ENCODE measurements around the gene KPNA3. TPM values are rescaled to one million over a fixed set of nuclear protein-coding genes. Genes with fewer than 3 reads are reported as not detected.

KPNA3 gene
- total RNA-seq (10 to 100 TPM; 19.1 to 25.1 TPM), total RNA-seq (32.7 to 41.7 reads per million in 2 donors)

GRCh38 chr13:49792550-49793324, at the start of gene KPNA3:
Gene KPNA3 (minus strand): TSS chr13:49792682. CDS start chr13:49792506, 176 bp downstream.
- peaks cover 12% of the 10 kb centered on the region for H3K36me3 Mint-ChIP-seq (ENCODE audit: low read depth)
- peaks cover 31% of the 10 kb centered on the region for H3K4me1 Mint-ChIP-seq
- DNase-seq (peak; percentile 90 to 93 (median 91)), ATAC-seq (peak; percentile 92)
- peak within 1 kb of the TSS; percentile 94 for H3K27ac Mint-ChIP-seq
- H3K4me3 Mint-ChIP-seq = peak within 1 kb of the TSS; percentile 93
- H3K27me3 Mint-ChIP-seq = peaks cover 11% of the 10 kb centered on the region
- no peaks in the 10 kb centered on the region for H3K9me3 ChIP-seq (ENCODE audit: control insufficient read depth, low read length, poor library complexity, severe bottlenecking)

GRCh38 chr13:49841964-49842363, 49.5 kb upstream of the KPNA3 start:
- ATAC-seq (no peak), DNase-seq (no peak)
- no peaks in the 10 kb centered on the region for H3K9me3 ChIP-seq (ENCODE audit: control insufficient read depth, low read length, poor library complexity, severe bottlenecking)
- Mint-ChIP-seq H3K36me3 (ENCODE audit: low read depth) (no peaks in the 10 kb centered on the region), H3K4me3 (no peak overlapping the region), H3K4me1 (peaks cover 9% of the 10 kb centered on the region), H3K27me3 (no peaks in the 10 kb centered on the region), H3K27ac (no peak overlapping the region)

DNA sequence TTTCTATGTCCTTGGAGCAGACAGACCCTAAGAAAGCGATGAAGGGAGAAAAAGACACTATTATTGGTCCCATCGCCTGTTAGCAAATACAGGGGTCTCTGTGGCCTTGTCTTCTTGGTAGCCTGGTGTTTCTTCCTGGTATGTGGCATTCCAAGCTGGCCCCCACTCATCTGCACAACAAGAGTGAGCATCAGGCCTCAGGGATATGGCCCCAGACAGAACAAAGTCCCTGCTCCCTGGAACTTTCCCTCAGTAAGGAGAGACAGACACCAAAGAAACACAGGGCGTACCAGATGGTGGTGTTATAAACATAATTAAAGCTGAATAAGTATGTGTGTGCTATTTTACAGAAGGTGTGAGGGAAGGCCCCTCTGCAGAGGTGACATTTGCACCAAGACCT, 48.2 kb upstream of the KPNA3 start:
- Mint-ChIP-seq H3K4me3 (no peak overlapping the region), H3K27me3 (no peaks in the 10 kb centered on the region), H3K27ac (no peak overlapping the region), H3K4me1 (peaks cover 9% of the 10 kb centered on the region), H3K36me3 (ENCODE audit: low read depth) (no peaks in the 10 kb centered on the region)
- H3K9me3 ChIP-seq (ENCODE audit: control insufficient read depth, low read length, poor library complexity, severe bottlenecking) = no peaks in the 10 kb centered on the region
- DNase-seq (no peak), ATAC-seq (no peak)

DNA sequence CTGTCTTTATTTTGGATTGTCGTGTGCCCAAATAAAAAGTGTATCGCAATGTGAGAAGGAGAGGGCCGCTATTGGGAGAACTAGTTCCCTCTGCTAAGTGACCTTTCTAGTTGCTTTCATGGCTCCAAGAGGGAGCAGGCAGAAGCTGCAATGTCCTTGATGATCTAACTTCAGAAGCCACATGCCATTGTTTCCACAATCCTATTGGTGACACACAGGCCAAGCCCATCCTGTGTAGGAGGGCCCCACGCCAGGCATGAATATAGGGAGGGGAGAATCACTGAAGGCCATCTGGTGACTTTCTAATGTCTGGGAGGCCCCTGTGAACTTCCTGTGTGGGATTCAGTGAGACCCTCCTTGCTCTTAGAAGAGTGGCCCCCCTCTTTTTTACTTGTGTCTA, 47.8 kb upstream of the KPNA3 start:
- DNase-seq = no peak
- ATAC-seq = no peak
- Mint-ChIP-seq H3K27ac (no peak overlapping the region), H3K36me3 (ENCODE audit: low read depth) (no peaks in the 10 kb centered on the region), H3K4me3 (no peak overlapping the region), H3K4me1 (peaks cover 9% of the 10 kb centered on the region), H3K27me3 (peaks cover 3% of the 10 kb centered on the region)
- H3K9me3 ChIP-seq (ENCODE audit: control insufficient read depth, low read length, poor library complexity, severe bottlenecking) = no peaks in the 10 kb centered on the region

- no peak overlapping the region for H3K27ac Mint-ChIP-seq
- DNase-seq = no peak
- ATAC-seq = no peak
- H3K36me3 Mint-ChIP-seq (ENCODE audit: low read depth) = peaks cover 2% of the 10 kb centered on the region
- H3K27me3 Mint-ChIP-seq = peaks cover 10% of the 10 kb centered on the region
- H3K9me3 ChIP-seq (ENCODE audit: control insufficient read depth, low read length, poor library complexity, severe bottlenecking) = no peaks in the 10 kb centered on the region
- peaks cover 9% of the 10 kb centered on the region for H3K4me1 Mint-ChIP-seq
- peak overlapping the region; percentile 19 for H3K4me3 Mint-ChIP-seq
Observed at GRCh38 chr13:49838989-49839388, 46.5 kb upstream of the KPNA3 start.

DNA sequence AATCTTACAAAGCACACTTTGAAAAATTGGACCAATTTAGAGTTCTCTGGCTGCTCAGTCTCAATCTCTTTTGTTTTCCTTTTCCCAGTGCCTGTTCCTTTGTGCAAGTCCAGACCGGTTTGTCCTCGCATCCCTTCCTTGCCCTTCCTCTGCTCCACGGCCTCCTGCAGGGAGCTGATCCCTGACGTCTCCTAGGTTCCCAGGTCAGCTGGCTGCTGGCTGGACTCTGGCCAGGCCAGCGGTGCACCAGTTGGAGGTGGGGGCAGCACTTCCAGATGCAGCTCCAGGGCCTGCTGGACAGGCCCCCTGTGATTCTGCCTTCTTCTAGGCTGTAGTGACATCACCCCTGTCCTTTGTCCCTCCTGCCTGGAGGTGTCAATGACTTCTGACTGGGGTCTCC, 44.0 kb upstream of the KPNA3 start:
- ATAC-seq (no peak), DNase-seq (no peak)
- Mint-ChIP-seq H3K36me3 (ENCODE audit: low read depth) (peaks cover 2% of the 10 kb centered on the region), H3K4me1 (peaks cover 4% of the 10 kb centered on the region), H3K27ac (no peak overlapping the region), H3K27me3 (peaks cover 10% of the 10 kb centered on the region), H3K4me3 (no peak overlapping the region)
- H3K9me3 ChIP-seq (ENCODE audit: control insufficient read depth, low read length, poor library complexity, severe bottlenecking) = no peaks in the 10 kb centered on the region

- Mint-ChIP-seq H3K27me3 (peaks cover 10% of the 10 kb centered on the region), H3K36me3 (ENCODE audit: low read depth) (peaks cover 4% of the 10 kb centered on the region), H3K27ac (no peak overlapping the region), H3K4me3 (no peak overlapping the region), H3K4me1 (peaks cover 4% of the 10 kb centered on the region)
- DNase-seq = no peak
- no peak for ATAC-seq
- H3K9me3 ChIP-seq (ENCODE audit: control insufficient read depth, low read length, poor library complexity, severe bottlenecking) = peaks cover 4% of the 10 kb centered on the region
Observed at GRCh38 chr13:49833402-49833801, 40.9 kb upstream of the KPNA3 start.

DNA sequence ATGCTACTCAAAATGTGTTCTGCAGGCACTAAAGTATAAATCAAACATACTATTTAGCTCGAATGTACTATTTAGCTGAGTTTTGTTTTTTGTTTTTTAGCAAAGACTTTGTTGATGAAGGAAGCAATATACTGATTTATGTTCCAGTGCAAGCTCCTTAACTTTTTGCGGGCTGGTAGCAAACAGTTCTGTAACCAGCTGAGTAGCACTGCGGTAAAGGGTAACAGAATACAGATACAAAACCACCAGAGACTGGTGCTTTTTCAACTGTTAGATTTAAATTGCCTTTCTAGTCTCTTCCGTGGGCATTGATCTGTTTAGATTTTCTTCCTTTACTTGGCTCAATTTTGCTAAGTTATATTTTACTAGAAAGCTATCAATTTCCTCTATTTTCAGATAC, 39.0 kb upstream of the KPNA3 start:
- no peak for DNase-seq
- peaks cover 4% of the 10 kb centered on the region for H3K9me3 ChIP-seq (ENCODE audit: control insufficient read depth, low read length, poor library complexity, severe bottlenecking)
- no peak overlapping the region for H3K27ac Mint-ChIP-seq
- H3K4me1 Mint-ChIP-seq = peaks cover 3% of the 10 kb centered on the region
- H3K36me3 Mint-ChIP-seq (ENCODE audit: low read depth) = peaks cover 4% of the 10 kb centered on the region
- H3K4me3 Mint-ChIP-seq = no peak overlapping the region
- no peak for ATAC-seq
- H3K27me3 Mint-ChIP-seq = peaks cover 10% of the 10 kb centered on the region

- peaks cover 4% of the 10 kb centered on the region for H3K9me3 ChIP-seq (ENCODE audit: control insufficient read depth, low read length, poor library complexity, severe bottlenecking)
- Mint-ChIP-seq H3K36me3 (ENCODE audit: low read depth) (peaks cover 4% of the 10 kb centered on the region), H3K27ac (no peak overlapping the region), H3K27me3 (peaks cover 17% of the 10 kb centered on the region), H3K4me1 (peaks cover 3% of the 10 kb centered on the region), H3K4me3 (no peak overlapping the region)
- ATAC-seq = no peak
- no peak for DNase-seq
Observed at GRCh38 chr13:49830721-49831120, 38.2 kb upstream of the KPNA3 start.

DNA sequence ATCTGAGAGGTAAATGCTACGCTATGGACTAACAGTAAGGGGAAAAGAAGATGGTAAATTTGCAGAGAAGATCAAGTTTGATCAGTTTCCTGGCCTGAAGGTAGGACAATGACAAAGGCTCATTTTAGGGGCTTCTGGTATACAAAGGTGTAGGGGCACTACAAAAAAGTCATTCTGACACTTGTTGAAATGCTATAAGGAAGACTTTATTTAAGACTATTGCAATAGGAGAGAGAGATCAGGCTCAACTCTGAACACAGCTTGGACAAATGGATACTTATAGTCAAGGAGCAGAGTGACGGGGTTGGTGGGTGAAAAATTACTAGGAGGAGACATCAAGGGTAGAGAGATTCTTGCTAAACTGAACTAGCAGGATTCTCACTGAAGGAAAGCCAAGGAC, 37.2 kb upstream of the KPNA3 start:
- peaks cover 4% of the 10 kb centered on the region for H3K9me3 ChIP-seq (ENCODE audit: control insufficient read depth, low read length, poor library complexity, severe bottlenecking)
- DNase-seq (no peak), ATAC-seq (no peak)
- Mint-ChIP-seq H3K27ac (no peak overlapping the region), H3K36me3 (ENCODE audit: low read depth) (peaks cover 4% of the 10 kb centered on the region), H3K4me1 (peaks cover 3% of the 10 kb centered on the region), H3K27me3 (peaks cover 17% of the 10 kb centered on the region), H3K4me3 (no peak overlapping the region)

DNA sequence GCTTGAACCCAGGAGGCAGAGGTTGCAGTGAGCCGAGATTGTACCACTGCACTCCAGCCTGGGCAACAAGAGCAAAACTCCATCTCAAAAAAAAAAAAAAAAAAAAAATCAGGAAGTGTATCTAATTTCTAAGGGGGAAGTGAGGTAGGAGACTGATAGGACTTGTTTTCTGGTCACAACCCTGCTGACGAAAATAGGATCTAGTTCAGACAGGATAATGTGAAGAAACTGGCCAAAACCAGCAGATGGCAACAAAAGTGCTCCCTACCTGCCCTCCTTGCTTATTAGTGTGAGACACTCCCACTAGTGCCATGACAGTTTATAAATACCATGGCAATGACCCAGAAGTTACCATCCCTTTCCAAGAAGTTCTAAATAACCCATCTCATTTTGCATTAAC, 36.0 kb upstream of the KPNA3 start:
- Mint-ChIP-seq H3K4me1 (peaks cover 3% of the 10 kb centered on the region), H3K36me3 (ENCODE audit: low read depth) (peaks cover 2% of the 10 kb centered on the region), H3K27me3 (peaks cover 22% of the 10 kb centered on the region), H3K4me3 (no peak overlapping the region), H3K27ac (no peak overlapping the region)
- no peak for ATAC-seq
- DNase-seq = no peak
- peaks cover 4% of the 10 kb centered on the region for H3K9me3 ChIP-seq (ENCODE audit: control insufficient read depth, low read length, poor library complexity, severe bottlenecking)

DNA sequence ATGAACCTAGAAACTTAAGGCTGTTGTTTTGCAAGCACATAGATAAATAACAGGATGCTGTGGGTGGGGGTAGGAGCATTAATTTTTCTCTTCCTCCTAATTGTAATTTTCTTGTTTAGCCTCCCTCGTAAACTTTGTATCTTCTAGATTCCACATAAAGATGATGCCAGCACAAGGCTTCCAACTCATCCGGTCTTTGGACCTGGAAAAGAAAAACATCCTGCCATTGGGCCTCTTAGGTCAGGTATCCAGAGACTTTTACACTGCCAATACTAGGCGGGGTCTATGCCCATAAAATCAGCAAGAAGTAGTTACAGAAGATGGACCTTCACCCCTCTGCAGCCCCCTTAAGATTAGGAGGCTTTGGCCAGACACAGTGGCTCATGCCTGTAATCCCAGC, 35.4 kb upstream of the KPNA3 start:
- no peak for ATAC-seq
- H3K4me3 Mint-ChIP-seq = no peak overlapping the region
- peaks cover 3% of the 10 kb centered on the region for H3K4me1 Mint-ChIP-seq
- DNase-seq = no peak
- H3K27ac Mint-ChIP-seq = no peak overlapping the region
- H3K36me3 Mint-ChIP-seq (ENCODE audit: low read depth) = peaks cover 4% of the 10 kb centered on the region
- H3K27me3 Mint-ChIP-seq = peaks cover 27% of the 10 kb centered on the region
- peaks cover 4% of the 10 kb centered on the region for H3K9me3 ChIP-seq (ENCODE audit: control insufficient read depth, low read length, poor library complexity, severe bottlenecking)

DNA sequence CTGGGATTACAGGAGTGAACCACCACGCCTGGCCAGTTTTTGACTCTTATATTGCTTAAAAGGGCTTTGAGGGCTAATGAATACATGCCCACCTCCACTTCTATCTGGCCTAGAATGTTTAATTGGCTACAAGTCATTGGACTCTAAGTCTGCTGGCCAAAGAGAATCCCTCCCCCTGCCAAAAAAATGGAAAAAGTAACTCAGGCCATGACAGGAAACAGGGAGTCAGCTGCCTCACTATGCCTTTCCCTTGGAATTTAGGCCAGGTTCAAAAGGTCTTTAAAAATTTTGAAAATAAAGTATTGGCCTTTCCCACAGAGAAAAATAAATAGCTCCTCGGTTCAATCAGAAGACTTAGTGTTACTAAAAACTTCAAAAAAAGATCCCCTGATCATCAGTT, 34.9 kb upstream of the KPNA3 start:
- H3K27ac Mint-ChIP-seq = no peak overlapping the region
- DNase-seq (no peak), ATAC-seq (no peak)
- peaks cover 29% of the 10 kb centered on the region for H3K27me3 Mint-ChIP-seq
- H3K4me3 Mint-ChIP-seq = no peak overlapping the region
- peaks cover 4% of the 10 kb centered on the region for H3K9me3 ChIP-seq (ENCODE audit: control insufficient read depth, low read length, poor library complexity, severe bottlenecking)
- H3K4me1 Mint-ChIP-seq = peaks cover 3% of the 10 kb centered on the region
- peaks cover 4% of the 10 kb centered on the region for H3K36me3 Mint-ChIP-seq (ENCODE audit: low read depth)

All from T-helper 17 cell (primary cell).